ENCODE results near the gene ANXA10.
A peak's percentile ranks its signal among the peaks of the same experiment; 100 is the strongest.
"Not testable (repeated sequence)": the region's sequence is repeated elsewhere in the genome, so short reads cannot be mapped to it uniquely, and the experiment has no call there.

Gene ANXA10

GRCh38 chr4:168119890-168120289 lies 27.6 kb downstream of the ANXA10 start:
- DNase-seq = no peak

GRCh38 chr4:168120811-168121210 lies 28.5 kb downstream of the ANXA10 start:
- DNase-seq = no peak

- DNase-seq = no peak
Observed at GRCh38 chr4:168124008-168124641, 31.8 kb downstream of the ANXA10 start.

DNA sequence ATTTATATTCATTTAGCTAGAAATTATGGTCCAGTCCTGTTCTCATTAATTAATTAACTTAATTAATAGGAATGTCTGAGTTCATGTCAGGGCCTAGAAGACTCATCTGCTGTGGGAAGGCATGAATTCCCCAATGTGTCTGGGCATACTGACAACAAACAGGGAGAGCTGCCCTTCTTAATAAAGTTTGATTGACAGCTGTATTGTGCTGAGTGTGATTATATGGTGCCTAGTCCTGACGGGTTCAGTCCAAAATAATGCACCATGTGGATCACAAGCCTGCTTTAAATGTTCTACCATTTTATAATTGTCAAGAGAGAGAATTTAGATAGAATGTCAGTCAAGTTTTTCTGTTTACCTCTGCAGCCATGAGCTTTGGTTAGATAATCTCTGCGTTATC lies 34.6 kb downstream of the ANXA10 start:
- no peak for DNase-seq

DNA sequence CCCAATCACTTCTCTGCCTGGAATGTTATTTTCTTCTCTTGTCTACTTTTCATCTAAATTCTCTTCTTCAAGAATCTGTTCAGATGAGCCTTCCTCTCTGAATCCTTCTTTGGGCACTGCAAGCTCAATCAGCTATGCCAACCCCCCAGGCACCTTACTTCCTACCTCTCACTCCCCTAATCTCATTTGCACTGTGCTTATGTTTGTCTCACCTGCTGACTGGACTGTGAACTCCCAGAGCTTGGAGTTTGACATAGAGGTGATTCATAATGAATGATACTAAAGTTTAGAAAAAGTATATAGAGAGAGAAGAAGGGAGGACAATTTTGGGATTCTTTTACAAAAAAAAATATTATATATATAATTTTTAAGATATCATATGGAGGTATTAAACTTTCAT lies 36.3 kb downstream of the ANXA10 start:
- no peak for DNase-seq

DNA sequence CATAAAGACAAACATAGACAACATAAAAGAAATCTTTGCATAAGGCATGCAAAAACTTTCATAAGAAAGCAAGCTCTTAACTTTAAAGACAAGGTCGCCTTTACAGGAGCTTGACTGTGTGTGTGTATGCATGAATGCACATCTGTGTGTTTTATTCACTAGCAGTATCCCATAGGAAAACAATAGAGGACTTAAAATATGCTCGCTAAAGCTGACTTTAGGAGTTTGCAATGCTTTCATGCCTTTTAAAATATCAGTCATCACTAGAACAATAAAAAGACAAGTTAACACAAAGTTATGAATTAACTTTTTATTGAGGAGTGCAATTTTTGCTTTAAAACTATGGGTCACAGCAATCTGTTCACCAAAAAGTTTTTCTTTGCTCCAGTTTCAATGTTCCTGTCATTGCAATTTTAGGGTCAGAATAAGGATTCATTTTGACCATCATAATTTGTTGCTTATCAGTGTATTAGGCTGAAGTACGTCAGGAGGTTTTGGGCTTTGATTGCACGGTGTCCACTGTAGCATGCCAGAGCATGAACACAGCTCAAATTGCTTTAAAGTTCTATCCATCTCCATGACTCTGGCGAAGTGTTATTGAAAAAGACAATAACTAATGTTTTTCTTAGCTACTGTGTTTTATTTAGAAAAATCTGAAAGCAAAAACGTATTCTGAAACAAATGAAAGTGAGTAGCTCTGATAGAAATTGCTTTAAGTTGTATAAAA lies 36.9 kb downstream of the ANXA10 start:
- no peak for DNase-seq

DNA sequence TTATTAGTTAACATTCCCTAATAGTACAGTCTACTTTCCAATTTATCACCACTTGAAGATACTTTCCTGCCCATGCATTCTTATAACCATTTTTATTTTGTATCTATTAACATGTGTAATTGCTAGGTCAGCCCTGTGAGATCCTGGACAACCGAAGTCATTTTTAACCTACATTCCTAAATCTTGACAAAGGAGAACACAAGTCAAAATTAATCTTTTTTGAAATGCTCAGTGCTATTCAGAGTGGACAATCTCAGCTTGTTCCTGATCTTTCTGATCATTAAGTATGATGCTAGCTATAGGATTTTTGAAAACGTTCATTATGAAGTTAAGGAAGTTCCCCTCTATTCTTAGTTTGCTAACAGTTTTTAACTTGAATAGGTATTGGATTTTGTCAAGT lies 37.5 kb downstream of the ANXA10 start:
- DNase-seq = no peak

DNA sequence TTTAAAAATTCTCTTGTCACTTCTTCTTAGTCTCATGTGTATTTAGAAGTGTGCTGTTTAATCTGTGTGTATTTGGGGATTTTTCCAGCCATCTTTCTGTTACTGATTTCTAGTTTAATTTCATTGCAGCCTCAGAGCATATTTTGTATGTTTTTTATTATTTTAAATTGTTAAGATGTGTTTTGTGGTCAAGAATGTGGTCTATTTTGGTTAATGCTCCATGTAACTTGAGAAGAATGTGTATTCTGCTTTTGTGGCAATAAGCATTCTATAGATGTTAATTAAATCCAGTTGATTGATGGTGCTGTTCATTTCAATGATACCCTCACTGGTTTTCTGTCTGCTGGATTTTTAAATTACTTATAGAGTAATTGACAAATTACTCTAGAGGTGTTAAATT lies 38.9 kb downstream of the ANXA10 start:
- DNase-seq = no peak

DNA sequence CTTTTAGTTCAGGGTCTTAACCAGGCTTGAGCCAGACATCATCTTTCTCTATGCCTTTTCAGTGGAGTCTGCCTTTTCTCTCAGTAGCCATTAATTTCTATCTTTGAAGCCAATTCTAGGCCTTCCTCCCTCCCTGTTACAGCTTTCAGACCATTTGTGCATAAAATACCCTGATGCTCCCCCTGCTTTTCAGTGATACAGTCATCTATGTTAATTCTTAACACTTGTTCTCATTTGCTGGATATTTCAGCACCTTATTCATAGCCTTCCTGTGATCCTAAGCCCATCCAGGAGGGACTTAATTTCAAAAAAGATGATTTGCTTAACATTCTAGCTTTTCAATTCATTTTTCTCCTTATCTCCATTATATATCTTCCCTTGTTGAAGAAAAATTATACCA lies 42.3 kb downstream of the ANXA10 start:
- no peak for DNase-seq

GRCh38 chr4:168135860-168136259 lies 43.5 kb downstream of the ANXA10 start:
- not testable (repeated sequence) for DNase-seq

DNA sequence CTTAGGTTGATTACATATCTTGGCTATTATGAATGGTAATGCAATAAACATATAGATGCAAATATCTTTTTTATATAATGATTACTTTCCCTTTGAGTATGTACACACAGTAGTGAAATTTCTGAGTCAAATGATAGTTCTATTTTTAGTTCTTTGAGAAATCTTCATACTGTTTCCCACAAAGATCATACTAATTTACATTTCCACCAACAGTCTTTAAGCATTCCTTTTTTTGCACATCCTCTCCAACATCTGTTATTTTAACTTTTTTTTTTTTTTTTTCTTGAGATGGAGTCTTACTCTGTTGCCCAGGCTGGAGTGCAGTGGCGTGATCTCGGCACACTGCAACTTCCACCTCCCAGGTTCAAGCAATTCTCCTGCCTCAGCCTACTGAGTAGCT lies 45.4 kb downstream of the ANXA10 start:
- DNase-seq = not testable (repeated sequence)

DNA sequence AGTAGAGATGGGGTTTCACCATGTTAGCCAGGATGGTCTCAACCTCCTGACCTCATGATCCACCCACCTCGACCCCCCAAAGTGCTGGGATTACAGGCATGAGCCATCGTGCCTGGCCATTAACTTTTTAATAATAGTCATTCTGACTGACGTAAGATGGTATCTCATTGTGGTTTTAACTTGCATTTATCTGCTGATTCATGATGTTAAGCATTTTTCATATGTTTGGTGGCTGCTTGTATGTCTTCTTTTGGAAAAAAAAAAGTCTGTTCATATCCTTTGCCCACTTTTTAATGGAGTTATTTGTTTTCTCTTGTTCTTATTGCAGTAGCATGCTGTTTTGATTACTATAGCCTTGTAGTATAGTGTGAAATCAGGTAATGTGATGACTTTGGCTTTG lies 45.8 kb downstream of the ANXA10 start:
- no peak for DNase-seq

- no peak for DNase-seq
Observed at GRCh38 chr4:168139336-168139735, 47.0 kb downstream of the ANXA10 start.

DNA sequence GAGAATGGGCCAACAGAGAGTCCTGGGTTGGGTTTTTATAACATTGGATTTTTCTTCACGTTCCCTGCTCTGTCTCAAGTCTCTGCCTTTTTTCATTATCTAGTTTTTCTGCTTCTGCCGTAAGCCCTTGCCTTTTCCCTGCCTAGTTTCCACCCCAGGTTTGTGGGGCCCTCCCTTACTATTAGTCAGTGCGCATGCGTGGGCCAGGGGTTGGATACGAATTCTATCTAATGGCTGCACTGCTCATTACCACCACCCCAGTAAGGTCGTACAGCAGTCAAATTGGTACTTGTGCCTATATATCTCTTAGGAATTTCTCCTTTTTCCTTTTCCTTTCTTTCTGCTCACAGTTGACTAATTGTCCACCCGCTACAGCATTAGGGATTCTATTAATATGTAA lies 49.4 kb downstream of the ANXA10 start:
- DNase-seq = no peak

GRCh38 chr4:168143601-168144000 lies 51.3 kb downstream of the ANXA10 start:
- DNase-seq = no peak

- no peak for DNase-seq
Observed at GRCh38 chr4:168150420-168151050, 58.2 kb downstream of the ANXA10 start.

GRCh38 chr4:168151327-168151726 lies 59.0 kb downstream of the ANXA10 start:
- no peak for DNase-seq

DNA sequence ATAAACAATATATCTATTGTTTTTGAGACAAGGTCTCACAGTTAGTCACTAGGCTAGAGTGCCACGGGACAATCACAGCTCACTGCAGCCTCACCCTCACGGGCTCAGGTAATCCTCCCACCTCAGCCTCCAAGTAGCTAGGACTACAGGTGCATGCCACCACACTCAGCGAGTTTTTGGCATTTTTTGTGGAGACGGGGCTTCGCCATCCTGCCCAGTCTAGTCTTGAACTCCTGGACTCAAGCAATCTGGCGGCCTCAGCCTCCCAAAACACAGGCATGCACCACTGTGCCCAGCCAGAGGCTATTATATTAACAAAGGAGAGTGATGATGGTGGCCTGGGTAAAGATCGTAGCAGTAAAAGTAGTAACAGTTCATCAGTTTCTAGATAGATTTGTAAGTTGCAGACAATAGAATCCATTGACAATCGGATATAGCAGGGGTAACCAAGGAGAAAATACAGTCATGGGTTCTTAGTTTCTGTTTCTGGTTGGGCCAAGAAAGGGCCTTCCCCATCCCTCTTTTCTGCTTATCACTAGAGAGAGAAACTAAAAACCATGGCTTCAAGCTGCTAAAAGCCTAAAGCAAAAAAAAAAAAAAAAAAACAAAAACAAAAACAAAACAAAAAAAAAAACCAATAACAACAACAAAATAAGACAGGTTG lies 60.6 kb downstream of the ANXA10 start:
- no peak for DNase-seq

GRCh38 chr4:168153596-168154440 lies 61.5 kb downstream of the ANXA10 start:
- DNase-seq = peak; percentile 80

DNA sequence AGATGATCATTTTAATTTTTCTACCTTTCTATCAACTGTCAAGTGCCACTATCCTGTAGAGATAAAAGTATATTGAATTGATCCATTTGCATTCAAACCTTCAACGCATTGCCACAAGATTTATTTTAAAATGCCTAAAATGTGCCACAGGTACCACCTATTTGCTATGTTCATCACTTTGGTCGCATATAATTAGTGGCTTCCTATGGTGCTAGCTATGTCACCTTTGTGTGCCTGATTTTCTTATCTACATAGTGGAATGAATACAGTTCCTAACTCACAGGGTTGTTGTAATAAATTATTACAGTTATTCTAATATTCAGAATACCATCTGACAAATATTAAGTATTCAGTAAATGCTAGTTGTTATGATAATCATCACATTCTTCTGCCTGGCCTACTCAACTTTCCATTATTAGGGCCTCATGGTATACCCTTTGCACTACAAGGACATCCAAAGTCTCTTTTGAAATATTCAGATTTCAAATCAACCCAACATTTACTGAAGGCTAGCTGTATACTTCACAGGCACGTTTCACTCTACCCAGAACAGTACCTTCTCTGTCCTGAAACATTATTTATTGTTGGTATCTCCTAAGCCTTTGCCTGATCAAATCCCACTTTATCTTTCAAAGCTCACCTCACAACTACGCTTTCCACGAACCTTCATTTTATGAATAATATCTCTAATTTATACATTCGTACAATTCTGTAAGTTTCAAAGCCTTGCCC lies 62.4 kb downstream of the ANXA10 start:
- DNase-seq = no peak

DNA sequence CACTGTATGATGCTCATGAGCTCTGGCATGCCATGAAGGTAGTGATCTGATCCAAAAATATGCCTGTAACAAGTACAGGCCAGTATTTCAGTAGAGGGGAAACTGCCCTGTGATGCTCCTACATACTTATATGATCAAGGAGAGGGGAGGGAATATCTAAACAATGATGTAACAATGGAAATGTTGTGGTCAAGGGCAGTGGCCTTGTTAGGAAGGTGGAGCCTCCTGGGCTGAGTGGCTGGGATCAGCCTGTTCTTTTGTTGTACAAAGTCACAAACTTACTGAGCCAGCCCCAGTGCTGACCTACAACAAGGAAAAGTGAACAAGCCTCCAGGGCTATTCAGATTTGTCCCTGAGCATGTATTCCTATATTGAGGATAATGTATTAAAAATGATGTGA lies 70.3 kb downstream of the ANXA10 start:
- no peak for DNase-seq

GRCh38 chr4:168163106-168163505 lies 70.8 kb downstream of the ANXA10 start:
- DNase-seq = no peak
